NCI-H2107 treated with DMSO at 0.1 percent for 48 hours (cell line): ENCODE data around the gene EHBP1.

Experiments
- DNase-seq: peaks from one replicate; lab custom pipeline; 2025; ENCODE audit not compliant: unreplicated experiment; lab: John Stamatoyannopoulos, UW

EHBP1 gene

DNA sequence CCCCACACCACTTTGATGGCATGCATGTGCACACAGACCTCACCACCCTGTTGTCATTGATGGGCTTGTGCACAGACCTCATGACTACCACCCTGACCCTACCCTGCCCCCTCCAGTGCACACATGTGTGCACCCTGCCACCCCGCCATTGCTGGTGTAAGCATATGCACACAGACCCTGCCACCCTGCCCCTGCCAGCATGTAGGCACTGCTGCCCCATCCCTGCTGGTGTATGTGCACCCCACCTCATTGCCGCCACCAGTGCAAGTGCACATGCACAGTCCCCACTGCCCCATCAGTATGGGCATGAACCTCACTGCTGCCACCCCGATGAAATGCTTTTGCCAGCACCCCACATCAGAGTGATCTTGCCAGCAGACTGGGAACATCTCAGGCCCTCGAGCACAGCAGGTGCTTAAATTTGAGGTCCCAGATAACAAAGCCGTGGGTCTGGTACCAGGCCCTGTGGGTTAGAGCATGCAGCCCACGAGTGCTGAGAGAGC, 169.4 kb downstream of the EHBP1 start:
- no peak for DNase-seq

DNA sequence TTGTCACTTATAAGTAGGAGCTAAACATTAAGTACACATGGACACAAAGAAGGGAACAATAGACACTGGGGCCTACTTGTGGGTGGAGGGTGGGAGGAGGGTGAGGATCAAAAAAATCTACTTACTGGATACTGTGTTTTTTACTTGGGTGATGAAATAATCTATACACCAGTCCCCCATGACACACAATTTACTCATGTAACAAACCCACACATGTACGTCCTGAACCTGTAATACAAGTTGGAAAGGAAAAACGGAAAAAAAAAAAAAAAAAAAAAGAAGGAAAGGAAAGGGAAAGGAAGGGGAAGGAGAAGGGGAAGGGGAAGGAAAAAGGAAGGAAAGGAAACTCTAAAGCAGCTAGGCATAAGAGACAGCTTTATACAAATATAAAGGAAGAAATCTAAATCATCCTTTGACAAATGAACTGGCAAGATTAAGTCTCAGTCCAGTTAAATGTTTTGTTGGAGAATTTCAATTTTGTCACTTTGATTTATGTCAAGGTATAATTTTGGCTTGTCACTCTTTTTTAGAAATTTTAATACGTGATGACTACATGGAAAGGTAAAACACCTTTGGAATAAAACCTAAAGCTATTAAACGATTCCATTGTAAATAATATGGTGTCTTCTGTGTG, 175.8 kb downstream of the EHBP1 start:
- no peak for DNase-seq

DNA sequence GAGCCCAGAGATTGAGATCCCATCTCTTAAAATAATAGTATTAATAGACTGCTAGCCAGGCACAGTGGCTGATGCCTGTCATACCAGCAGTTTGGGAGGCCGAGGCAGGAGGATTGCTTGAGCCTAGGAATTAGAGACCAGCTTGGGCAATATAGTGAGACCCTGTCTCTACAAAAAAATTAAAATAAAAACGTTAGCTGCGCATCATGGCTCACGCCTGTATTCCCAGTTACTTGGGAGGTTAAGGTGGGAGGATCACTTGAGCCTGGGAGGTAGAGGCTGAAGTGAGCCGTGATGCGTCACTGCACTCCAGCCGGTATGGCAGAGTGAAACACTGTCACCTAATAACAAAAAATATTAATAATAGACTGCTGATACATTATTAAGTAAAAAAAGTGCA, 178.1 kb downstream of the EHBP1 start:
- no peak for DNase-seq

DNA sequence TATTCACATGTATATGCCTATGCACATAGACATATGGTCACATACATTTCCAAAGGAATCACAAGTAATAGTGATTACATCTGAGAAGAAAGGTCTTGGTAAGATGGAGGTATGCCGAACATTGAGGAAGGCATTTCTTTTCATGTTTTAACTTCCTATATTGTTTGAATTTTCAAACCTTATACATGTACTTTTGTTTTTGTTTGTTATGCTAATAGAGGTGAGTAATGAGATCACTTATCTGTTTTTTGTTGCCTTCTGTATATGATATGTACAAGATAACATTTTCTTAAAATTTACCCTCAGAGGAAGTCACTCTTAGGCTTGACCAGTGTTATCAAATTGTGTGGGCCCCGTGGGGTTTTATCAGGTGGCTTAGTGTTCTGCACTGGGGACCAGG, 178.6 kb downstream of the EHBP1 start:
- DNase-seq = no peak

DNA sequence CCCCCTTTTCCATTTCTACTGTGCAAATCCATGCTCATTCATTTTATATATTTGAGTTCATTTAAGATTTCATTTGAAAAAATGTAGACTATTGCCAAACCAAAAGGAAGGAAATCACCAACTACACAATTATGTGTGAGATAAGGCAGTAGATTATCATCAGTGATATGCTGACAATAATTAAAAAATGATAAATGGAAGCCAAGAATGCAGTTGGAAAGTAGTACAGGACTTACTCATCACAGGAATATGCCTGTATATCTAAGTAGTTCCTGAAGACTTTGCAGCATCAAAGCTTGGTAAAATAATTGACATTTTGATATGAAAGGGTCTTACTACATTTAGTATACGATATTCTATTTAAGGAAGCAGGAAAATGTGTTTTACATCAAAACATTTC, 179.0 kb downstream of the EHBP1 start:
- no peak for DNase-seq

DNA sequence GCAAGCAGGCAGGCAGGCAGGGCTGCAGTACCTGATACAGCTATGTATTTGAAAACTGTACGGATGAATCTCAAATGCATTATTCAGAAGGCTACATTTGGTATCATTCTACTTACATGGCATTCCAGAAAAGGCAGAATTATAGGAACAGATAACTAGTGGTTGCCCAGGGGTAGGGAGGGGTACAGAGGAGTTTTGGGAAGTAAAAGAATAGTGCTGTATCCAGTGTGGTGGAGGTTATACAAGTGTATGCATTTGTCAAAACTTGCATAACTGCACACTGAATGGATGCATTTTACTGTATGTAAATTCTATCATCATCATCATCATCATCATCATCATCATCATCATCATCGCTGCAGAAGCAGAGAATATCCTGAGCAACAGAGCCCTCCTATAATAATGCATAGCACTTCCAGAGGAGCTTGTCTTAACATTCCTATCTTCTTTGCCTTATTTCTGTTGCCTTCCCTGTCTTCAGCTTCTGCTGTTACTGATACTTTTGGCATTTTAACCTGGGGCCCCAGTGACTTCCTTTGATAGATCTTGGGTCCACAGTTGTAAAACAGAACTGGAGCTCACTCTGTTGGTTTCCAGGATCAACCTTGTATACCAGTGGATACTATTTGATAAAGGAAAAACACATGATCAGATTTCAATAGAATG, 189.6 kb downstream of the EHBP1 start:
- DNase-seq = no peak

DNA sequence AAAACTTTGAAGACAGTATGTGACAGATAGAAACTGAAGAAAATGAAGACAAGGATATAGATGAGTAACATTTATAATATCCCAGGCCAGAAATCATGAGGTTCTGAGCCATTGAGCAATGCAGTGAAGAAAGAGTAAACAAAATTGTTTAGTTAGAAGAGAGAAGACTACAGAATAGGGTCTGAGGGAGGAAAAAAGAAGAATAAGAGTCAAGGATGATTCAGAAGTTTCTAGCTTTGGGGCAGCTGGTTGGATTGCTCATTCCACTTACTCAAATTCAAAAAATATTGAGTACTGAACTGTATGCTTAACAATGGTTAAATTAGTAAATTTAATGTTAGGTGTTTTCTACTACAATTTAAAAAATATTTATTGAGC, 190.1 kb downstream of the EHBP1 start:
- DNase-seq = no peak

DNA sequence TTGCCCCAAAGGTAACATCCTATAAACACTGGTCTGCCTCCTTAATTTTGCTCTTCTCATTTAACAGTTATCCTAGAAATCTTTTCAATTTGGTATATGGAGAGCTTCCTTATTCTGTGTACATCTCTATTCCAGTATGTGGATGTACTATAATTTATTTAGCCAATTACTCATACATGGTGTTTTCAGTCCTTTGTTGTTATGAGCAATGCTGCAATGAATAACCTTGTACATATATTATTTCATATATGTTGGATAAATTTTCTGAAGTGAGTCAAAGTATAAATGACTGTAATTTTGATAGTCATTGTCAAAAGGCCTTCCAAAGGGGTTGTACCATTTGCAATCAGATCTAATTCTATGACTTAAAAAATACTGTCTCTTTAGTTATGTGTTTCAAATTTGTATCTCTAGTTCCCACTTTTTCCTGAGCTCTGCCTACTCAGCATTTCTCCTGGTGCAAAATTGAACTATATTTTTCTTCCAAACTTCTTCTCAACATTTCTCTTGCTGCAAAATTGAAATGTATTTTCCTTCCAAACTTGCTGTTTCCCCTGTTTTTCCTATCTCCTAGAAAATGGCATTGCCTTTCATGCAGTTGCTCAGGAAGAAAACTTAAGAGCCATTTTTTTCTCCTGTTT, 191.8 kb downstream of the EHBP1 start:
- DNase-seq = no peak

DNA sequence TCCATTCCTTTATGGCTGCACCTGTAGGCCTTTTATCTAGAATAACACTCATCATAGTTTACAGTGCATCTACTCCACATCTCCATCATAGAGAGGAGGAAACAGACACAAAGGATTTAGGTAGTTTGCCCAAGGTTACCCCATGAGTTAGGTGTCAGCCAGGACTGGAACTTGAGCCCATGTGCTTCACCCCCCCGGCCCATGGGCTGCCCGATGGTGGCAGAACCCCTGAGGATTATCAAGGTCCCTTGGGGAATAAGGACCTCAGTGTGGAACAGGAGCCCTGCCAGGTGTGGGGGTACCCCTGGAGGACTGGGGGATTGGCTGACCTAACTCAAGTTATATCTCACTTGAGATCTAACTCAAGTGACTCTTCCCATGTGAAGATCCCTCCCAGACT, 198.8 kb downstream of the EHBP1 start:
- no peak for DNase-seq

DNA sequence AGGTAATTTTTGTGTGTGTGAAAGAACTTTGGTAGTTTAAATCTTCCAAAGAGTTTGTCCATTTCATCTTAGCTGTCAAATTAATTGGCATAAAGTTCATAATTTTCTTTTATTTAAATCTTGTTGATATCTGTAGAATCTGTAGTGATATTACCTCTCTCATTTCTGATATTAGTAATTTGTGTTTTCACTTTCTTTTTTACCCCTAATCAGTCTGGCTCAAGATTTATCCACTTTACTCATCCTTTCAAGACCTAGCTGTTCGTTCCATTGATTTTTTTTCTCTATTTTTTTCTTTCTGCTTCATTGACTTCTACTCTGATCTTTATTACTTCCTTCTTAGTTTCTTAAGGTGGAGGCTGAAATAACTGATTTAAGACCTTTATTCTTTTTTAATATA, 202.6 kb downstream of the EHBP1 start:
- no peak for DNase-seq

DNA sequence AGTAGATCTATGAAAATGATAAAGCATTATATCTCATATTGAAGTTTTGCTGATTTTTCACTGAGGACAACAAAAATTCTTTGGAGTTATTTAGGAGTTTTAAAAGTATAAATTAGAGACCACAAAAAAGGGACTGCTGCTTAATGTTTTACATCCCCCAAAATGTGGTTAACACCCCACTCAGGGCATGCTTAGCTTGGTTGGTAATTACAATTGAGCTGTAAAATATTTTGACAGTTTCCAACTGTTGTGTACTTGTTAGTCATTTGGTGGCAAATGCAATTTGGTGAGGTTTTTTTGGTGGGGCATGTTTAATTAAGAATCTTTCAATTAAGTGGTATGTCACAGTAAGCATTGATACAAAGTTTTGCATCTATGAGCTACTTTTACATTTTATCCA, 207.8 kb downstream of the EHBP1 start:
- DNase-seq = no peak

DNA sequence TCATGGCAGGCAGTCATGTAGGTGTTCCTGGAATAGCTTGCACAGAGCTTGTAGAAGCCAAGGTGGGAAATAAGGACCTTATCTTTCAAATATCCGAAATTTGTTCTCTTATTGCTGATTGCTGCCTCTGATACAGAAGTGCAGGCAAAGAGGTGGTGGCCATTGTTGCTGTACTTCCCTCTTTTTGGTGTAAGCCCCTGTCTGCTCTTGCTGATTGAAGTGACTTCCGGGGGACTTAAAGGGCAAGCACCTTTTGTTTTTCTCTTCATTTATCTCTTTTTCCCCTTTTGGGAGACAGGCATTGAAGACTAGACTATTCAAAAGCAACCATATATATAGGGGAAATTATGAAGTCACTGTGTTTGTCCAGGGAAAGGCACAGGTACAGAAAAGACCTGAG, 213.5 kb downstream of the EHBP1 start:
- DNase-seq = no peak

DNA sequence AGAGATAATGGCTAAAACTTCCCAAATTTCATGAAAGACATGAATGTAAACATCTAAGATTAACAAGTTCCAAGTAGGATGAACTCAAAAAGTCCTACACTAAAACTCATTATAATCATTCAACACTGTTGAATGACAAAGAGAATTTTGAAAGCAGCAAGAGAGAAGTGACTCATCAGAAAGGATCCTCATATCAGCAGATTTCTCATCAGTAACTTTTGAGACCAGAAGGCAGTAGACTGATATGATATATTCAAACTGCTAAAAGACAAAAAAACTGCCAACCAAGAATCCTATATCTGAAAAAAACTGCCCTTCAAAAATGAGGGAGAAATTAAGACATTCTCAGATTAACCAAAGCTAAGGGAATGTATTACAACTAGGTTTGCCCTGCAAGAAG, 214.6 kb downstream of the EHBP1 start:
- DNase-seq = no peak

DNA sequence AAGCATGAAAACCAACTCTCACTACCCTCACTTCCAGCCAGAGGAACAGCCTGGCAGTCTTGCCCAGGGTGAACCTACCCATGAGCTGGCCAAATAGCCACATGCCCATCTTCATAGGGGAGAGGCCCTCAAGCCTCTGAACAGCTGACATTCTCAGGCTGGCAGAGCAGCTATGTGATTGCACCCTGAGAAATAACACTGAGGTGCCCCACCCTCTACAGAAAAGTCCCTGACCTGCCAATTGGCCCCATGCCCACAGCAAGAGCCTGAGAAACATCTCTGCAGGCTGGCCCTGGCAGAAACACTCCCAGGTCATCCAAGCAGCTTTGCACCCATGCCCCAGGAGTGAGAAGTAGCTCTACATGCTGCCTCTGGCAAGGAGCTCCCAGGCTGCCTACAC, 217.7 kb downstream of the EHBP1 start:
- no peak for DNase-seq

DNA sequence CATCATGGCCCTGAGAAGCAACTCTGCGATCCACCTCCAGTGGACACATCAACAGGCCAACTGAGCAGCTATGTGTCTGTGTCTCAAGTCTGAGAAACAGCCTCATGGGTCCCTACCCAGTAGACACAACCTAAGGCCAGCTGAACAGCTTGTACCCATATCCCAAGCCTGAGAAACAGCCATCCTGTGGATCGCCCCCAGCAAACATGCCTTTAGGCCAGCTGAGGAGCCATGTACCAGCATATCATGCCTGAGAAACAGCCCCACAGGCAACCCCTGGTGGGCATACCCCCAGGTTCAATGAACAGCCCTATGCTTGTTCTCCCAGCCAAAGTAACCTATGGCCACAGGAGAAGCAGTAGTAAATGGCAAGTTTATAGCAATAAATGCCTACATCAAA, 218.4 kb downstream of the EHBP1 start:
- DNase-seq = no peak

DNA sequence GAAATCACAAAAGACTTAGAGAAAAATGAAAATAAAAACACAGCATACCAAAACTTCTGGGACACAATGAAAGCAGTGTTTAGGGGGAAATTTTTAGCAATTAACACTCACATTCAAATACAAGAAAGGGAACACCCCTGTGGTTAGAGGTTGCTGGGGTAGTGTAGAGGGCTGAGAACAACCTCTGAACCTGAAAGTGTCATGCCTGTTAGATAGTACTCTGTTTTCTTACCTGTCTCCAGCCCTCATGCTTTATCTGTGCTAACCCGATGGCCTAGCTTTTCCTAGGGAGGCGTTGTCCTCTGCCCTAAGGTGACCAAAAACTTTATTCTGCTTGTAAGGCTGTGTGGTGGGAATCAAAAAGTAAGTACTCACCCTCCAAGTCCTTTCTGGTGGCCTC, 222.5 kb downstream of the EHBP1 start:
- DNase-seq = no peak

DNA sequence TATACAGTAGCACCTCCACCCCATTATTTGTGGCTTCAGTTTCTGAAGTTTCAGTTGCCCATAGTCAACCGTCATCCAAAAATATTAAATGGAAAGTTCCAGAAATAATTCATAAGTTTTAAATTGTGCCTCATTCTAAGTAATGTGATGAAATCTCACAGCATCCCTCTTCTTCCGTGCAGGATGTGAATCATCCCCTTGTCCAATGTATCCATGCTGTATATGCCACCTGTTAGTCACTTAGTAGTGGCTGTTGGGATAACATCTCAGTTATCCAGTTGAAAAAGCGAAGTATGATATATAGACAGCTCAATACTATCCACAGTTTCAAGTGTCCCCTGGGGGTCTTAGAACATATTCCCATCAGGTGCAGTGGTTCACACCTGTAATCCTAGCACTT, 226.0 kb downstream of the EHBP1 start:
- DNase-seq = no peak

DNA sequence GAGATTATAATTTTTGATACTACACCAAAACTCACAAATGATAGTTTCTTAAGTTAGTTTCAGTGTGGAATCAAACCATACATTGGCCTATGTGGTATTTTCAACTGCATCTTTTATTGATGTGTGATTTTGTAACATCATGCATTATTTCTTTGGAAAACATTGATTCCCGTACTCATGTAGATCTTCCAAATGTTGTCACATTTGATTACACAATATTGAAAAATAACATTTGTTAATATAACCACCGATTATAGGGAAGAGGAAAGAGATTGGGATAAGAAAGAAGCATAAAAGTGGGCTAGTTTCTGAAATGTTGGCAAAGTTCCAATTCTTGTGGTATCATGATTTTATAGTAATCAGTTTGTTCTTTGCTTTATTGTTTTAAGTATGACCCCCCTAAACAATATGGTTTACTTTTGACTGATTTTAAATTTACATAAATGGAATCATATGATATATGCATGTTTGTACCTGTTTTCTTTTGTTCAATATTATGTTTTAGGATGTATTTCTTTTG, 227.9 kb downstream of the EHBP1 start:
- no peak for DNase-seq

DNA sequence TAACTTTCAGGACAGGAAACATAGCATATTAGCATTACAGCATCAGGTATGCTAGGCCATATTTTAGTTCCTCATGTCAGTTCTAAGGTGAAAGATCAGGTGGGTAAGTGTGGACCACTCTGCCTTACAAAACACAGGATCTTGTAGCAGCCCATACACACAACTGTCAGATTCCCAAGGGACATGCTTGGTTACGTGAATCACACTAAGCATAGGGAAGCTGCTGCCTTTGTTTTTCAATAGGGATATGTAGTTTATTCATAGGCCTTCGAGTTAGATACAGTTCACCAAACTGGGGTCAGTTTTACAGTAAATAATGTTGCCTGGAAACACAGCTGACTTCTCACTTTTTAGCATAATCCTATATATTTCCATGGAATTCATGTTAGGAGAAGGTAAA, 229.0 kb downstream of the EHBP1 start:
- DNase-seq = no peak

DNA sequence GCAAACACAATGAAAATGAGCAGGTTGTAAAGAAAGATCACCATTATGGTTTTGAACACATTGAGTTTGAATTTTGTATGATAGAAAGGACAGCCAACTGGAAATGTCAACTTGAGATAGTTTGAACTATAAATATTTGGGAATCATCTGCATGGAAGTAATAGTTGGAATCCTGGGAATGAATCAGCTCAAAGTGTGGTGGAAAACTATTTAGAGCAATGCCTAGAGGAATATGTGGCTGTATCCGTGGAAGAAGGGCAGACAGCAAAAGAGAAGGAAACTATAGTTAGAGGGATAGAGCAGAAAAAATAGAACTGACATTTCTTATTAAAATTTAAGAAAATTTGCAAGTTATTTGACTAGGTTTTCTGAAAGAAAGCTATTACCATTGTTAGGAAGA, 232.6 kb downstream of the EHBP1 start:
- no peak for DNase-seq

DNA sequence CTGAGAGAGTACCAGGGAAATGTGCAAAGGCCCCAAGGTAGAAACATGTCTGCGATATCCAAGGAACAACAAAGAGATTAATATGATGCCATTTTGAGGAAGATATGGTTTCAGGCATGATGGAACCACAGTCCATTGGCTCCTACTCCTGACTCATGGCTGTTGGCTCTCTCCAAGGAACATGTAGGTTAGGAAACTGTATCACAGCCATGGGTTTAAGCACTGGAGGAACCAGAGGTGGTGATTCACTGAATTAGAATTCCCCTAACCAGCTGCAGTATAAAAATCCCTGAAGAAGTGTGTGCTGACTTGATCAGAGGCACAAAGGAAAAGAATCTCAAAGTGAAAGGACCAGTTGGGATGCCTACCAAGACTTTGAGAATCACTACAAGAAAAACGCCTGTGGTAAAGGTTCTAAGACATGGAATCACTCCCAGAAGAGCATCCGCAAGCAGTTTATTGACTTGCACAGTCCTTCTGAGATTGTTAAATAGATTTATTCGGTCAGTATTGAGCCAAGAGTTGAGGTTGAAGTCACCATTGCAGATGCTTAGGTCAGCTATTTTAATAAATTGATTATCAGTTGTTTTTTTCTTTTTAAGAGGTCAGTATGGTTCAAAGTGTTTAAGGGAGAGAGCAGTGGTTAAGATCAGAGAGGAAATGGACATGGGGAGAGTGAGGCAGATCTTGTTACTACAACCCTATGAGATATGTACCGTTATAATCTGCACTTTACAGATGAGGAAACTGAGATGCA, 234.4 kb downstream of the EHBP1 start:
- no peak for DNase-seq

DNA sequence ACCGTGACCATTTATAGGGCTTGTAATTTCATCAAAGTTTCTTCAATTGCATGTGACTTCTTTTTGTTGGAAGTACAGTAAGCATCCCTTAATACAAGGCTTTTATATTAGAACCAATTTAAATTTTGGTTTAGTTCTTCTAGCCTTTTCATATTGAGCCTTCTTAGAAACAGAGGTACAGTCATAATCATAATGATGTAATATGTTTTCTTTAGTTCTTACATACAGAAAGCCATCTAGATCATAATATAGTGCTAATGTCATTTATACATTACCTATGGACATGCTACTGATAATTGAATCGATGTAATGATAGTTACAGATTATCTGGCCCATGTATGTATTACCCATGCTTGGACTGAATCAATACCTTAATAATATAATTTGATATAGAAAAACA, 235.2 kb downstream of the EHBP1 start:
- DNase-seq = no peak
